Esophagus squamous epithelium (tissue), 4 donors: Measurements from ENCODE around the gene CALU.

Source experiments
- POLR2A ChIP-seq, 4 donors: fragments of 450-650 bp; IDR thresholded peaks; one replicate each; pipeline ENCODE4 v1.6.1; 2017; ENCODE audit warnings: antibody characterized with exemption in 4 of 4, mild to moderate bottlenecking in 4 of 4, moderate library complexity in 3 of 4
- TF ChIP-seq, protein P1 (sequence below), 6 experiments: fragments of 450-650 bp in 4 of 6; fragments of 200-600 bp in 2 of 6; sonication (generic) in 2 of 6; IDR thresholded peaks; one replicate each; pipeline ENCODE4 v1.5.1; 2016 to 2019; ENCODE audit warnings: antibody characterized with exemption in 6 of 6, mild to moderate bottlenecking in 4 of 6, moderate library complexity in 4 of 6

DNA sequence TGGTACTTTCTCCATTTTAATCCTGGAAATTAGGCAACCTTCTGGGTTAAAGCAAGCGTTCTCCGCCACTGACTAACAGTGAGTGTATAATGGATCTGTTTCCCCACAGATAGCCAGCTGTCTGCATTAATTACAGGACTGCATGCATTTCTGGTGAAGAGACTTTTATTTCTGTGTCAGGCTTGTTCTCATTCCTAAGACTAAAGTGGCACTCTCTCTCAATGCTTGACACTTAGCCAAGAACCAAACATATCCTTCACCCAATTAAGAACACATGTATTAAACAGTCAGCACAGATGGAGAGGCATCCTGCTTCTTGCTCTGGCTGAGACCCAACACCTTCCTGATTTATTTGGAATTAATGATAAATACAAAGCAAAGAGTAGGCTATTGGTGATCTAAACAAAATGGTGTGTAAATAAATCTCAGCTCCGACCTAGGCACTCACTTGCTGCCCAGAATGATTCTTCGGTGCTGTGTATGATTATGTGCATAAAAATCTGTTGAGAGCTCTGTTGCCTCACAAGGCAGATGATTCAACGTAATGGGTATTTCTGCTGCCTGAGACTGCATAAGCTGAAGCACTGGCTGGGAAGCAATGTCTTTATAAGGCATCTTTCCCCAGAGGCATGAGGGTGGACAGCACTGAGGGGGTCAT, 16.8 kb downstream of the CALU start:
- TF ChIP-seq, protein P1, sequence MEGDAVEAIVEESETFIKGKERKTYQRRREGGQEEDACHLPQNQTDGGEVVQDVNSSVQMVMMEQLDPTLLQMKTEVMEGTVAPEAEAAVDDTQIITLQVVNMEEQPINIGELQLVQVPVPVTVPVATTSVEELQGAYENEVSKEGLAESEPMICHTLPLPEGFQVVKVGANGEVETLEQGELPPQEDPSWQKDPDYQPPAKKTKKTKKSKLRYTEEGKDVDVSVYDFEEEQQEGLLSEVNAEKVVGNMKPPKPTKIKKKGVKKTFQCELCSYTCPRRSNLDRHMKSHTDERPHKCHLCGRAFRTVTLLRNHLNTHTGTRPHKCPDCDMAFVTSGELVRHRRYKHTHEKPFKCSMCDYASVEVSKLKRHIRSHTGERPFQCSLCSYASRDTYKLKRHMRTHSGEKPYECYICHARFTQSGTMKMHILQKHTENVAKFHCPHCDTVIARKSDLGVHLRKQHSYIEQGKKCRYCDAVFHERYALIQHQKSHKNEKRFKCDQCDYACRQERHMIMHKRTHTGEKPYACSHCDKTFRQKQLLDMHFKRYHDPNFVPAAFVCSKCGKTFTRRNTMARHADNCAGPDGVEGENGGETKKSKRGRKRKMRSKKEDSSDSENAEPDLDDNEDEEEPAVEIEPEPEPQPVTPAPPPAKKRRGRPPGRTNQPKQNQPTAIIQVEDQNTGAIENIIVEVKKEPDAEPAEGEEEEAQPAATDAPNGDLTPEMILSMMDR (IDR thresholded peaks at IDR 0.05), result no peak
- no peak for TF ChIP-seq POLR2A (IDR thresholded peaks at IDR 0.05)
